ENCODE measurements around the gene PROKR1. TPM values are rescaled to one million over a fixed set of nuclear protein-coding genes. Genes with fewer than 3 reads are reported as not detected.

PROKR1 gene
- total RNA-seq, 1 donor from 2014 or later = 0.12 TPM

GRCh38 chr2:68643874-68644485 is 601 bp downstream of the PROKR1 start:
- Mint-ChIP-seq H3K4me3 (ENCODE audit: low read depth) (peak overlapping the region; percentile 55), H3K27me3 (peaks cover 62% of the 10 kb centered on the region), H3K9me3 (ENCODE audit: low read depth) (peaks cover 10% of the 10 kb centered on the region), H3K4me1 (ENCODE audit: low read depth) (no peaks in the 10 kb centered on the region), H3K27ac (no peak overlapping the region), H3K36me3 (ENCODE audit: insufficient read depth) (peaks cover 2% of the 10 kb centered on the region)
- DNase-seq (ENCODE audit: low spot score, unreplicated experiment) = no peak
- TF ChIP-seq CTCF (IDR thresholded peaks at IDR 0.05; ENCODE audit: unreplicated experiment) = no peak

DNA sequence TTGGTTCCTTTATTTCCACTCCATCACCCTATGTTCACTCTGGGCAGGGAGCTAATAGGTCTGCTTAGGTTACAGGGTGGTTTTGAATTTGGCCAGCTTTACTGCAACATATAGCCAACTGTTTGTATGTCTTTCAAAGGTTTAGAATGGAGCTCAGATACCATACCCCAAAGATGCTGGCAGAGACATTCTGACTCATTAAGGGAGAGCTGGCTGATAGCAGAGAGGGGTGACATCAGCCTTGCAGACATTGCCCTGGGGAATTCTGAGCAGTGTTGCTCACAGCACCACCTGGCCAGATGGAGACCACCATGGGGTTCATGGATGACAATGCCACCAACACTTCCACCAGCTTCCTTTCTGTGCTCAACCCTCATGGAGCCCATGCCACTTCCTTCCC is 2.1 kb downstream of the PROKR1 start:
- H3K4me3 Mint-ChIP-seq (ENCODE audit: low read depth) = no peak overlapping the region
- H3K4me1 Mint-ChIP-seq (ENCODE audit: low read depth) = no peaks in the 10 kb centered on the region
- TF ChIP-seq CTCF (IDR thresholded peaks at IDR 0.05; ENCODE audit: unreplicated experiment) = no peak
- peaks cover 58% of the 10 kb centered on the region for H3K27me3 Mint-ChIP-seq
- peaks cover 2% of the 10 kb centered on the region for H3K36me3 Mint-ChIP-seq (ENCODE audit: insufficient read depth)
- no peak overlapping the region for H3K27ac Mint-ChIP-seq
- peaks cover 10% of the 10 kb centered on the region for H3K9me3 Mint-ChIP-seq (ENCODE audit: low read depth)
- DNase-seq (ENCODE audit: low spot score, unreplicated experiment) = no peak

DNA sequence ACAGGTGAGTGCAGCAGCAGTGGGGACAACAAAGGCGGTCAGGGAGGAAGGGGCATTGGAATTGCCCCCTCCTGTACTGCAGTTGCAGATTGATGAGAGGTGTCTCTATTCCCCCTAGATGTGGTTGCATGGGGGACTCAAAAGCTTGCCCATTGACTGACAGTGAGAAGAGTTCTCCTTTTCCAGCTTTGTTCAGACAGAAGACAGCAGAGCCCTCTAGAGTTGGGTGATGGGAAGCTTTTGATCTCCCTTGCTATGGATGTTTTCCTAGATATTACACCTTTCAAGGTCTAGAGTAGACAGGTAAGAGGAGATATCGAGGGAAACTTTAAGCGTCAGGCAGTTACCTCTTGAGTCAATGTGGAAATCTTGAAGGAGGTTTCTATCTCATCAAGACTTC is 2.9 kb downstream of the PROKR1 start:
- Mint-ChIP-seq H3K4me1 (ENCODE audit: low read depth) (no peaks in the 10 kb centered on the region), H3K4me3 (ENCODE audit: low read depth) (no peak overlapping the region), H3K9me3 (ENCODE audit: low read depth) (peaks cover 3% of the 10 kb centered on the region), H3K27me3 (peaks cover 54% of the 10 kb centered on the region), H3K36me3 (ENCODE audit: insufficient read depth) (peaks cover 2% of the 10 kb centered on the region), H3K27ac (no peak overlapping the region)
- no peak for DNase-seq (ENCODE audit: low spot score, unreplicated experiment)
- no peak for TF ChIP-seq CTCF (IDR thresholded peaks at IDR 0.05; ENCODE audit: unreplicated experiment)

DNA sequence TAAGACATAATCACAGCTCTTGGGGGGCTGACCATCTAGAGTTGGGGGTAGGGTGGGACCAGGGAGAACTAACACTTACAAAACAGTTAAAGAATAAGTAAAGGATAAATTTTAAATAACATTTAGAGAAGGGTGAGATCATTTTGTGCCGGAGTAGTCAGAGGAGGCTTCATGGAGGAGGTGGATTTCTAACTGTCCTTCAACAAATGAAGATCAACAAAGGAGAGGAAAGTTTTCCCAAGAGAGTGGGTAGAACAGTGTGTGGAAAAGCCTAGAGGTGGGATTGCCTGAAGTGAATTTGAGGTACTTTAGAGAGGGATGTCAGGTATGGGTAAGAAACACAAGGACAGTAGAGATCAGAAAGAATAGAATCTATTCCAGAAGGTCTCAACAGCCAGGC is 7.3 kb downstream of the PROKR1 start:
- peaks cover 3% of the 10 kb centered on the region for H3K4me1 Mint-ChIP-seq (ENCODE audit: low read depth)
- no peak for DNase-seq (ENCODE audit: low spot score, unreplicated experiment)
- H3K9me3 Mint-ChIP-seq (ENCODE audit: low read depth) = no peaks in the 10 kb centered on the region
- H3K36me3 Mint-ChIP-seq (ENCODE audit: insufficient read depth) = no peaks in the 10 kb centered on the region
- no peak for TF ChIP-seq CTCF (IDR thresholded peaks at IDR 0.05; ENCODE audit: unreplicated experiment)
- peaks cover 25% of the 10 kb centered on the region for H3K27me3 Mint-ChIP-seq
- no peak overlapping the region for H3K27ac Mint-ChIP-seq
- H3K4me3 Mint-ChIP-seq (ENCODE audit: low read depth) = no peak overlapping the region

DNA sequence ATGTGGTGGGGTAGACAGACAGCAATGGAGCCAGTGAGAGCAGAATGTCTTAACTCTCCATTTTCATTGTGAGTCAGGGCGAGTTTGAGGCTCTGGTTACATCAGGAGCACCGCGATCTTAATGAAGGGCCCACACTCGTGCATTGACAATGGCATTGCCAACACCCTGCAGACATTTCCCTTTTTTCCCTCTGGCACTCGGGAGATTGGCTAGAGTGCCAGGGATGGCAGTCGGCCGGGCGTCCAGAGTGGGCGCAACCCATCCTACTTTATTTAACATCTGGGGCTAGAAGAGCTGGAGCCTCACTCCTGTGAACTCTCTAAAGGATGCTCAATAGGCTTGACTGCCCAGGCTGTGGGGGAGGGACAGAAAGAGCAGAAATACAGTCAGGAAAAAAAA is 9.7 kb downstream of the PROKR1 start:
- H3K36me3 Mint-ChIP-seq (ENCODE audit: insufficient read depth) = no peaks in the 10 kb centered on the region
- TF ChIP-seq CTCF (IDR thresholded peaks at IDR 0.05; ENCODE audit: unreplicated experiment) = no peak
- H3K27me3 Mint-ChIP-seq = peaks cover 12% of the 10 kb centered on the region
- no peaks in the 10 kb centered on the region for H3K9me3 Mint-ChIP-seq (ENCODE audit: low read depth)
- no peak for DNase-seq (ENCODE audit: low spot score, unreplicated experiment)
- no peak overlapping the region for H3K27ac Mint-ChIP-seq
- no peak overlapping the region for H3K4me3 Mint-ChIP-seq (ENCODE audit: low read depth)
- peaks cover 3% of the 10 kb centered on the region for H3K4me1 Mint-ChIP-seq (ENCODE audit: low read depth)
